ENCODE results near the gene OR52R1.

DNA sequence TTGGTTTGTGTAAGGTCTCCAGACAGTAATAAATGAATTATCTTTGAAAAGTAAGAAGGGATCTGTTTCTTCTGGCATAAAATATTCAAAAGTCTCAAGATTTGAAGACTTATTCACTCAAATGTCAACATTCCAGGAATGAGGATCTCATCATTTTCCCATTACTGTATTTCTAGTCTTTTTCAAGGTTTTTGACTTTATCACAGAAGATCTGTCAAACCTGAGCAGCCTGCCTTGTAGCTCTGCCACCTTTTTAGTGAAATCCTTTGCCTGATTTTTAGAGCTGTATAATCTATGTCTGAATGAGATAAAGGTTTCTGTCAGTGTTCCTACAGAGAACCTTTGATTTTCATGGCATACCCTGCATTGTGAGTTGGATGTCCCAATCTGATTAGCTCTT is 21.0 kb upstream of the OR52R1 start:
- TF ChIP-seq, protein P1, sequence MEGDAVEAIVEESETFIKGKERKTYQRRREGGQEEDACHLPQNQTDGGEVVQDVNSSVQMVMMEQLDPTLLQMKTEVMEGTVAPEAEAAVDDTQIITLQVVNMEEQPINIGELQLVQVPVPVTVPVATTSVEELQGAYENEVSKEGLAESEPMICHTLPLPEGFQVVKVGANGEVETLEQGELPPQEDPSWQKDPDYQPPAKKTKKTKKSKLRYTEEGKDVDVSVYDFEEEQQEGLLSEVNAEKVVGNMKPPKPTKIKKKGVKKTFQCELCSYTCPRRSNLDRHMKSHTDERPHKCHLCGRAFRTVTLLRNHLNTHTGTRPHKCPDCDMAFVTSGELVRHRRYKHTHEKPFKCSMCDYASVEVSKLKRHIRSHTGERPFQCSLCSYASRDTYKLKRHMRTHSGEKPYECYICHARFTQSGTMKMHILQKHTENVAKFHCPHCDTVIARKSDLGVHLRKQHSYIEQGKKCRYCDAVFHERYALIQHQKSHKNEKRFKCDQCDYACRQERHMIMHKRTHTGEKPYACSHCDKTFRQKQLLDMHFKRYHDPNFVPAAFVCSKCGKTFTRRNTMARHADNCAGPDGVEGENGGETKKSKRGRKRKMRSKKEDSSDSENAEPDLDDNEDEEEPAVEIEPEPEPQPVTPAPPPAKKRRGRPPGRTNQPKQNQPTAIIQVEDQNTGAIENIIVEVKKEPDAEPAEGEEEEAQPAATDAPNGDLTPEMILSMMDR (conservative IDR thresholded peaks at IDR 0.05 in 1 of 2, IDR thresholded peaks at IDR 0.05 in 1 of 2; ENCODE audit: extremely low read depth in 1 of 2, insufficient read depth in 1 of 2, low read depth in 1 of 2, low read length in 2 of 2), result no peak
- no peak for TF ChIP-seq EZH2 (IDR thresholded peaks at IDR 0.05; ENCODE audit: borderline replicate concordance, low read length)
